GM13976 (cell line): Measurements from ENCODE around the gene RPP21.

ENCODE experiments used
- DNase-seq: peaks from one replicate; pipeline ENCODE4 v3.0.0; 2012; ENCODE audit warnings: low spot score
- in situ Hi-C: fragments of 300-500 bp; cut with MboI; formaldehyde crosslinking; loops from one replicate; pipeline ENCODE4 v1.12.0; 2022; ENCODE audit warnings: low sequenced_read_pairs, mixed read lengths, inconsistent platforms; ENCODE audit not compliant: unreplicated experiment
- TF ChIP-seq, protein P1 (sequence below): IDR thresholded peaks from 2 replicates; pipeline ENCODE4 v1.5.1; 2012; ENCODE audit warnings: borderline replicate concordance, mild to moderate bottlenecking; ENCODE audit not compliant: insufficient read depth; ENCODE audit errors: extremely low read depth, missing control alignments, control extremely low read depth

RPP21 gene

DNA sequence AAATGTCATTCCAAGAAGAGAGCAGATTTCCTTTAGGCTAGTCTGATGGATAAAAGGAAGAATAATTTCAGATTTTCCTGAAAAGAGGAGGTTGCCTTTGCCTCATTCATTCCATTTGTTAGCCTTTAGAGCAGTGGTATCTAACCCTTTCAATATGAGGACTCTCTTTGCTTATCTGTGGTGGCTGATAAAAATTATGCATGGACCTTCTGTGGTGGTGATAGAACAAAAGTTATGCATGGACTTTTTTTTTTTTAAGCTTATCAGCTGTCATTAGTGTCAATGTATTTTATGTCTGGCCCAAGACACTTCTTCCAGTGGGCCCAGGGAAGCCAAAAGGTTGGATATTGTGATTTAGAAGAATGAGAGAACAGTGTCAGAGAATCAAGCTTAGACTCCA, 16.6 kb upstream of the RPP21 start:
- DNase-seq, result no peak
- in situ Hi-C loops, result no loop called here
- TF ChIP-seq, protein P1, sequence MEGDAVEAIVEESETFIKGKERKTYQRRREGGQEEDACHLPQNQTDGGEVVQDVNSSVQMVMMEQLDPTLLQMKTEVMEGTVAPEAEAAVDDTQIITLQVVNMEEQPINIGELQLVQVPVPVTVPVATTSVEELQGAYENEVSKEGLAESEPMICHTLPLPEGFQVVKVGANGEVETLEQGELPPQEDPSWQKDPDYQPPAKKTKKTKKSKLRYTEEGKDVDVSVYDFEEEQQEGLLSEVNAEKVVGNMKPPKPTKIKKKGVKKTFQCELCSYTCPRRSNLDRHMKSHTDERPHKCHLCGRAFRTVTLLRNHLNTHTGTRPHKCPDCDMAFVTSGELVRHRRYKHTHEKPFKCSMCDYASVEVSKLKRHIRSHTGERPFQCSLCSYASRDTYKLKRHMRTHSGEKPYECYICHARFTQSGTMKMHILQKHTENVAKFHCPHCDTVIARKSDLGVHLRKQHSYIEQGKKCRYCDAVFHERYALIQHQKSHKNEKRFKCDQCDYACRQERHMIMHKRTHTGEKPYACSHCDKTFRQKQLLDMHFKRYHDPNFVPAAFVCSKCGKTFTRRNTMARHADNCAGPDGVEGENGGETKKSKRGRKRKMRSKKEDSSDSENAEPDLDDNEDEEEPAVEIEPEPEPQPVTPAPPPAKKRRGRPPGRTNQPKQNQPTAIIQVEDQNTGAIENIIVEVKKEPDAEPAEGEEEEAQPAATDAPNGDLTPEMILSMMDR, result no peak

DNA sequence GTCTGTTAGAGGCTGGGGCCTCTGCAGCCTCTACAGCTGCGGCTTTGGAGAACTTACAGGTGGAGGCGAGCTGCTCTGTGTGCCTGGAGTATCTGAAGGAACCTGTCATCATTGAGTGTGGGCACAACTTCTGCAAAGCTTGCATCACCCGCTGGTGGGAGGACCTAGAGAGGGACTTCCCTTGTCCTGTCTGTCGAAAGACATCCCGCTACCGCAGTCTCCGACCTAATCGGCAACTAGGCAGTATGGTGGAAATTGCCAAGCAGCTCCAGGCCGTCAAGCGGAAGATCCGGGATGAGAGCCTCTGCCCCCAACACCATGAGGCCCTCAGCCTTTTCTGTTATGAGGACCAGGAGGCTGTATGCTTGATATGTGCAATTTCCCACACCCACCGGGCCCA, 15.6 kb upstream of the RPP21 start:
- no peak for DNase-seq
- in situ Hi-C loops, result no loop called here
- TF ChIP-seq, protein P1, result no peak

DNA sequence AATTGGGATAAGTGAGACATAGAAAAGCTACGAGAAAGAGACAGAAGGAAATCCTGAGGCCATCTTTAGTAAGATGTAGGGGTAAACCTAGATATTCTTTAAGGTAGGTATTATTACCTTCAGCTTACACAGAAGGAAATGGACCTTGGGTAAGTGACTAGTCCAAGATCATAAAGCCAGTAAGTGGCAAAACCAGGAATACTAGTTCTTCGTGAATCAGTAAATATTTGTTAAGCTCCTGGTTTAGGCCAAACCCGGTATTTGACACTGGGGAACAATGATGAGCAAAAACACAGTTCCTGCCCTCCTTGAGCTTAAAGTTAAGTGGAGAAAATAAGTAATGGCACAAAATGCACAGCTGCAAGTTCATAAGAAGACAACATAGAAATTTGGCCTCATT, 13.0 kb upstream of the RPP21 start:
- TF ChIP-seq, protein P1, result no peak
- DNase-seq, result no peak
- in situ Hi-C loops, result no loop called here

DNA sequence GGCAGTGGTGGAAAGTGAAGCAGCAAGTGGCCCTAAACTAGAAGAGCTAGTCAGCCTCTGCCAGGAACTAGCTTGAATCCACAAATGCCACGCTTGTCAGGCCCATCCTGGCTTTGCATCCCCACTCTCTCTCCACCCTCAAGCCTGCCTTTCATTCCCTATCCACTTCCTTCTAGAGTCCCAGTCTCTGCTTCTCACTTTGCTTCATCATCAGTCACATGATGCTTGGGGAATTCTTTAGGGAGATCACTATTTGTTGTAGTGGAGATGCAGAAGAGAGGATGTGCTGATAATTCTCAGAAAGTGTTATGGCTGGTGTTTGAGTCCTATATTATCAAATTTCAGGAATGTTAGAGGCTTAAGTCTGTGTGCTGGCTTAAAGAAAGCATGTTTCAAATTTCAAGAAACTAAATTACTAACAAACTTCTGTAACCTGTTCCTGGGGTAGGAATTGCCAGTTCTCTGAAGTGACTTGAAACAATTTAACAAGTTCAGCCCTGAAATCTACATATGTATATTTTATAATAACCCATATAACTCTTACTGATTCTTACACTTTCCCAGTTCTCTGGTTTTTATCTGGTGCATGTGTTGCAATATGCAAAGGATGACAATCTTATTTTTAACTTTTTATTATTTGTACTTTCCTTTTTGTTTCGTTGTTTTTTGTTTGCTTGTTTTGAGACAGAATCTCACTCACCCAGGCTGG, 10.7 kb upstream of the RPP21 start:
- TF ChIP-seq, protein P1, result no peak
- in situ Hi-C loops, result no loop called here
- DNase-seq, result no peak

DNA sequence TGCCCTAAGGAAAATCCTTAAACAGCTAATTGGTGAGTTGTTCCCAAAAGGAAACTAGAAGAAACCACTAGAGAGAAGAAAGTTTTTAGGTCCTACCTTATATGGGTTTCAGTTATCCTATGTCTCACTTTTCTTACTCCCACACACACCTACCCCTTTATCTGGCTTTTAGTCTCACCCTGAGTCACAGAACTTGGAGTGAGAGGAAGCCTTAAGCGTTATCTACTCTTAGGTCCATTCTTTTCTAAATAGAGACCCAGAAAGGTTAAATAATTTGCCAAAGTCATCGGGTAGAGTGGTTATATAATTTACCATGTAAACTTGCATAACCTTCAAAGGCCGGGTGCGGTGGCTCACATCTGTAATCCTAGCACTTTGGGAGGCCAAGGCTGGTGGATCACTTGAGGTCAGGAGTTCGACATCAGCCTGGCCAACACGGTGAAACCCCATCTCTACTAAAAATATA, 4.3 kb upstream of the RPP21 start:
- in situ Hi-C loops, result no loop called here
- TF ChIP-seq, protein P1, result no peak
- no peak for DNase-seq

DNA sequence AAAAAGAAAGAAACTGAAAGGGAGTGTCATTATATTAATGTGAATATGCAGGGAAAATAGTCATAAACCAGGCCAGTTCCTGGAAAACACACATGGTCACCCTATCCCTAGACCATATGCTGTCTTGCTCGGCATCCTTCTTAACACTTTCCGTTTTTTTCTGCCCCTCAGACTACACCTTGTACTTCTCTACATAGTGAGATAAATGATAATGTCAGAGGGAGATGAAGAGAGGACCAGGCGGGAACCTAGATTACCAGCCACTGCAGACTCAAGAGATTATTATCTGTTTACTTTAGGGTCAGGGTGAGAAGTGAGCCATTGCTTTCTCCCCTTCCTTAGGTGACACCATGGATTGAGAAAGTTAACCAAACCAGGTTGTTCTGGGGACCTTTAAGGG, 3.7 kb upstream of the RPP21 start:
- TF ChIP-seq, protein P1, result no peak
- in situ Hi-C loops, result no loop called here
- no peak for DNase-seq
